22Rv1 (cell line): Measurements from ENCODE around the gene GJB6.

Experiments
- H3K27ac ChIP-seq: fragments of 450-650 bp; 2 replicates; pipeline ENCODE4 v1.5.1; 2017
- CTCF ChIP-seq: fragments of 450-650 bp; IDR thresholded peaks from 2 replicates; pipeline ENCODE4 v1.5.1; 2017; ENCODE audit warnings: mild to moderate bottlenecking
- ZFX ChIP-seq: fragments of 450-650 bp; IDR thresholded peaks from 2 replicates; pipeline ENCODE4 v1.6.1; 2017; ENCODE audit warnings: antibody characterized with exemption, borderline replicate concordance

Gene GJB6

GRCh38 chr13:20264271-20265018 is 32.3 kb upstream of the GJB6 start:
- TF ChIP-seq CTCF = no peak
- TF ChIP-seq ZFX = no peak
- no peak overlapping the region for H3K27ac ChIP-seq

- TF ChIP-seq ZFX (no peak), CTCF (no peak)
- H3K27ac ChIP-seq = no peak overlapping the region
These were observed 31.4 kb upstream of the GJB6 start for GRCh38 chr13:20263393-20264044.

- TF ChIP-seq ZFX (no peak), CTCF (no peak)
- H3K27ac ChIP-seq = no peak overlapping the region
These were observed 26.8 kb upstream of the GJB6 start for GRCh38 chr13:20258963-20259288.

GRCh38 chr13:20258208-20258962 is 26.3 kb upstream of the GJB6 start:
- TF ChIP-seq CTCF (no peak), ZFX (no peak)
- no peak overlapping the region for H3K27ac ChIP-seq

- TF ChIP-seq ZFX = no peak
- H3K27ac ChIP-seq = no peak overlapping the region
These were observed 22.0 kb upstream of the GJB6 start for GRCh38 chr13:20254076-20254475.

GRCh38 chr13:20249913-20250312 is 17.8 kb upstream of the GJB6 start:
- no peak overlapping the region for H3K27ac ChIP-seq
- TF ChIP-seq CTCF (no peak), ZFX (no peak)

GRCh38 chr13:20247963-20248362 is 15.8 kb upstream of the GJB6 start:
- TF ChIP-seq CTCF (no peak), ZFX (no peak)
- H3K27ac ChIP-seq = no peak overlapping the region
